Mesendoderm (in vitro differentiated cells): ENCODE measurements around the gene ARFGEF3.
"Not testable (repeated sequence)": the region's sequence is repeated elsewhere in the genome, so short reads cannot be mapped to it uniquely, and the experiment has no call there.

Experiments
- DNase-seq: peaks from one replicate; pipeline ENCODE4 v3.0.0; 2013
- H2AK5ac ChIP-seq: 2 replicates; pipeline ENCODE4 v1.6.1; 2013; ENCODE audit warnings: low read length, inconsistent platforms
- H2BK120ac ChIP-seq: 2 replicates; pipeline ENCODE4 v1.6.1; 2013; ENCODE audit warnings: low read depth, mild to moderate bottlenecking, low read length, moderate library complexity, mixed read lengths
- H2BK15ac ChIP-seq: replicated peaks from 2 replicates; pipeline ENCODE4 v1.6.1; 2013; ENCODE audit warnings: low read depth, mild to moderate bottlenecking, moderate library complexity
- H2BK5ac ChIP-seq: 2 replicates; pipeline ENCODE4 v1.6.1; 2013; ENCODE audit warnings: low read length, inconsistent platforms
- H3K18ac ChIP-seq: 2 replicates; pipeline ENCODE4 v1.6.1; 2013; ENCODE audit warnings: mild to moderate bottlenecking, low read length, mixed read lengths
- H3K23ac ChIP-seq: one replicate; pipeline ENCODE4 v1.6.1; 2013; ENCODE audit warnings: low read length
- H3K27ac ChIP-seq: 2 replicates; pipeline ENCODE4 v1.5.1; 2013; ENCODE audit warnings: low read depth, mild to moderate bottlenecking, inconsistent platforms, low read length, moderate library complexity
- H3K27me3 ChIP-seq: 2 replicates; pipeline ENCODE4 v1.6.1; 2013; ENCODE audit warnings: low read length, control low read depth, mild to moderate bottlenecking, inconsistent platforms; ENCODE audit not compliant: insufficient read depth, poor library complexity
- H3K36me3 ChIP-seq: 2 replicates; pipeline ENCODE4 v1.6.1; 2013; ENCODE audit warnings: low read length, inconsistent platforms; ENCODE audit not compliant: control insufficient read depth, insufficient read depth
- H3K4ac ChIP-seq: one replicate; pipeline ENCODE4 v1.6.1; 2013; ENCODE audit warnings: low read depth, mild to moderate bottlenecking, low read length, moderate library complexity
- H3K4me1 ChIP-seq: 2 replicates; pipeline ENCODE4 v1.6.1; 2013; ENCODE audit warnings: low read depth, low read length, inconsistent platforms; ENCODE audit not compliant: control insufficient read depth
- H3K4me2 ChIP-seq: 2 replicates; pipeline ENCODE4 v1.6.1; 2013; ENCODE audit warnings: low read length
- H3K4me3 ChIP-seq: 2 replicates; pipeline ENCODE4 v1.5.1; 2013; ENCODE audit warnings: mild to moderate bottlenecking, low read length
- H3K56ac ChIP-seq: one replicate; pipeline ENCODE4 v1.6.1; 2013; ENCODE audit warnings: low read length
- H3K79me1 ChIP-seq: 2 replicates; pipeline ENCODE4 v1.6.1; 2013; ENCODE audit warnings: low read length, inconsistent platforms
- H3K79me2 ChIP-seq: 2 replicates; pipeline ENCODE4 v1.6.1; 2013; ENCODE audit warnings: mild to moderate bottlenecking, low read length; ENCODE audit not compliant: control insufficient read depth, insufficient read depth
- H3K9ac ChIP-seq: 2 replicates; pipeline ENCODE4 v1.6.1; 2013; ENCODE audit warnings: low read length, inconsistent platforms
- H4K5ac ChIP-seq: one replicate; pipeline ENCODE4 v1.6.1; 2013; ENCODE audit warnings: low read length
- H4K8ac ChIP-seq: one replicate; pipeline ENCODE4 v1.6.1; 2013; ENCODE audit warnings: low read depth, mild to moderate bottlenecking, control low read depth, low read length, moderate library complexity
- WGBS: extraction: QIAGEN DNeasy Blood & Tissue Kit; methylation state at CpG from one replicate; pipeline ENCODE4 v1.1.7; 2013; ENCODE audit warnings: low lambda C conversion rate, missing lambda C conversion rate; ENCODE audit not compliant: insufficient coverage; ENCODE audit errors: extremely low coverage; 5-methylcytosine and 5-hydroxymethylcytosine counted together

The ARFGEF3 gene

GRCh38 chr6:138117376-138117914 lies 44.3 kb upstream of the ARFGEF3 start:
- Histone ChIP-seq H4K8ac (no peak overlapping the region), H3K9ac (no peak overlapping the region), H3K18ac (no peak overlapping the region), H2BK5ac (no peak overlapping the region), H3K4me3 (no peak overlapping the region), H2BK120ac (no peak overlapping the region), H2BK15ac (no peak overlapping the region), H3K4ac (no peak overlapping the region), H3K79me1 (no peaks in the 10 kb centered on the region), H3K56ac (no peak overlapping the region), H3K79me2 (no peaks in the 10 kb centered on the region), H3K27me3 (no peaks in the 10 kb centered on the region), H4K5ac (no peak overlapping the region), H3K27ac (no peak overlapping the region), H3K4me1 (no peaks in the 10 kb centered on the region), H2AK5ac (no peak overlapping the region), H3K36me3 (no peaks in the 10 kb centered on the region), H3K4me2 (no peak overlapping the region), H3K23ac (no peak overlapping the region)
- WGBS: no CpG with 5 or more reads among the region's 8 CpGs
- DNase-seq: no peak

- not testable (repeated sequence) for H3K4ac ChIP-seq, H3K79me2 ChIP-seq, DNase-seq, H3K27me3 ChIP-seq, H3K36me3 ChIP-seq, H3K4me1 ChIP-seq, H3K4me2 ChIP-seq, H3K18ac ChIP-seq, H2BK15ac ChIP-seq, H3K79me1 ChIP-seq, H2BK120ac ChIP-seq, H3K27ac ChIP-seq, H2AK5ac ChIP-seq, H4K8ac ChIP-seq, H3K56ac ChIP-seq, H4K5ac ChIP-seq, H3K9ac ChIP-seq, H2BK5ac ChIP-seq, H3K4me3 ChIP-seq, H3K23ac ChIP-seq
- WGBS: no CpG with 5 or more reads among the region's 1 CpG
Observed at GRCh38 chr6:138119229-138119628, 42.5 kb upstream of the ARFGEF3 start.

GRCh38 chr6:138119976-138120375 lies 41.8 kb upstream of the ARFGEF3 start:
- Histone ChIP-seq H3K27ac (no peak overlapping the region), H2BK15ac (no peak overlapping the region), H3K4ac (no peak overlapping the region), H3K56ac (no peak overlapping the region), H3K4me3 (no peak overlapping the region), H2AK5ac (no peak overlapping the region), H2BK120ac (no peak overlapping the region), H3K4me1 (no peaks in the 10 kb centered on the region), H2BK5ac (no peak overlapping the region), H3K27me3 (no peaks in the 10 kb centered on the region), H3K79me1 (no peaks in the 10 kb centered on the region), H4K5ac (no peak overlapping the region), H3K9ac (no peak overlapping the region), H4K8ac (no peak overlapping the region), H3K36me3 (no peaks in the 10 kb centered on the region), H3K18ac (no peak overlapping the region), H3K4me2 (no peak overlapping the region), H3K23ac (no peak overlapping the region), H3K79me2 (no peaks in the 10 kb centered on the region)
- DNase-seq: no peak

GRCh38 chr6:138124096-138124495 lies 37.6 kb upstream of the ARFGEF3 start:
- Histone ChIP-seq H2BK15ac (no peak overlapping the region), H3K79me1 (no peaks in the 10 kb centered on the region), H2AK5ac (no peak overlapping the region), H2BK120ac (no peak overlapping the region), H3K18ac (no peak overlapping the region), H3K4me3 (no peak overlapping the region), H3K4ac (no peak overlapping the region), H3K36me3 (no peaks in the 10 kb centered on the region), H4K5ac (no peak overlapping the region), H3K23ac (no peak overlapping the region), H3K4me2 (no peak overlapping the region), H3K9ac (no peak overlapping the region), H3K4me1 (no peaks in the 10 kb centered on the region), H2BK5ac (no peak overlapping the region), H4K8ac (no peak overlapping the region), H3K27me3 (no peaks in the 10 kb centered on the region), H3K56ac (no peak overlapping the region), H3K27ac (no peak overlapping the region), H3K79me2 (no peaks in the 10 kb centered on the region)
- WGBS: no CpG with 5 or more reads among the region's 4 CpGs
- DNase-seq: no peak

- H3K4me3 ChIP-seq: no peak overlapping the region
- no peak overlapping the region for H4K8ac ChIP-seq
- H3K4me1 ChIP-seq: no peaks in the 10 kb centered on the region
- DNase-seq: no peak
- no peak overlapping the region for H2BK120ac ChIP-seq
- no peak overlapping the region for H2AK5ac ChIP-seq
- H3K18ac ChIP-seq: no peak overlapping the region
- H3K4me2 ChIP-seq: no peak overlapping the region
- no peak overlapping the region for H3K4ac ChIP-seq
- no peak overlapping the region for H3K23ac ChIP-seq
- no peak overlapping the region for H3K9ac ChIP-seq
- H4K5ac ChIP-seq: no peak overlapping the region
- no peaks in the 10 kb centered on the region for H3K79me2 ChIP-seq
- H3K56ac ChIP-seq: no peak overlapping the region
- no peaks in the 10 kb centered on the region for H3K36me3 ChIP-seq
- no peak overlapping the region for H3K27ac ChIP-seq
- H2BK5ac ChIP-seq: no peak overlapping the region
- peak overlapping the region; percentile 20 for H2BK15ac ChIP-seq
- H3K79me1 ChIP-seq: no peaks in the 10 kb centered on the region
- no peaks in the 10 kb centered on the region for H3K27me3 ChIP-seq
- WGBS: no CpG with 5 or more reads among the region's 3 CpGs
Observed at GRCh38 chr6:138128096-138128495, 33.6 kb upstream of the ARFGEF3 start.

GRCh38 chr6:138129190-138129589 lies 32.5 kb upstream of the ARFGEF3 start:
- peak; percentile 53 for DNase-seq
- no peaks in the 10 kb centered on the region for H3K4me1 ChIP-seq
- H2BK15ac ChIP-seq: no peak overlapping the region
- no peak overlapping the region for H3K4ac ChIP-seq
- H4K5ac ChIP-seq: no peak overlapping the region
- no peaks in the 10 kb centered on the region for H3K27me3 ChIP-seq
- no peak overlapping the region for H2BK120ac ChIP-seq
- H3K79me1 ChIP-seq: no peaks in the 10 kb centered on the region
- H2AK5ac ChIP-seq: no peak overlapping the region
- no peak overlapping the region for H3K27ac ChIP-seq
- H2BK5ac ChIP-seq: no peak overlapping the region
- no peaks in the 10 kb centered on the region for H3K79me2 ChIP-seq
- H3K23ac ChIP-seq: no peak overlapping the region
- no peak overlapping the region for H3K4me2 ChIP-seq
- no peak overlapping the region for H4K8ac ChIP-seq
- no peak overlapping the region for H3K56ac ChIP-seq
- H3K9ac ChIP-seq: no peak overlapping the region
- no peak overlapping the region for H3K18ac ChIP-seq
- no CpG with 5 or more reads among the region's 8 CpGs for WGBS
- no peaks in the 10 kb centered on the region for H3K36me3 ChIP-seq
- no peak overlapping the region for H3K4me3 ChIP-seq
